Inferior parietal cortex (tissue), 1 donor: ENCODE data around the gene SUV39H1.

Source experiments
- DNase-seq: peaks from one replicate; pipeline ENCODE4 v3.0.0-alpha.2; 2016; ENCODE audit errors: extremely low spot score

The SUV39H1 gene

DNA sequence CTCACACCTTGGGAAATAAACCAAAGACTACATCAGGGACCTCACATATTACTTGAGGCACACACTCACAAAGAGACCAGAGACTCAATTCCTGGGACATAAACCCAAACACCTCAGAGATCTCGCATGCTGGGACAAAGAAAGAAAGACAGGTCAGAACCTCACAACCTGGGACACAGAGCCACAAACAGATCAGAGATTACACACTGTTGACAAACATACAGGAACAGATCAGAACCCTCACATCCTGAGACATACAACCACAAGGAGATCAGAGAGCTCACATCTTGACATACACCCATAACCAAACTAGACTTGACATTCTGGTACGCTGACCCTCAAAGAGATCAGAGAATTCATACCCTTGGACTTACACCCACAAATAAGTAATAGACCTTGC is 17.3 kb downstream of the SUV39H1 start:
- DNase-seq = no peak

- no peak for DNase-seq
These were observed 18.0 kb downstream of the SUV39H1 start for GRCh38 chrX:48714573-48714972.

GRCh38 chrX:48715072-48715471 is 18.5 kb downstream of the SUV39H1 start:
- no peak for DNase-seq

GRCh38 chrX:48715876-48716502 is 19.5 kb downstream of the SUV39H1 start:
- no peak for DNase-seq

DNA sequence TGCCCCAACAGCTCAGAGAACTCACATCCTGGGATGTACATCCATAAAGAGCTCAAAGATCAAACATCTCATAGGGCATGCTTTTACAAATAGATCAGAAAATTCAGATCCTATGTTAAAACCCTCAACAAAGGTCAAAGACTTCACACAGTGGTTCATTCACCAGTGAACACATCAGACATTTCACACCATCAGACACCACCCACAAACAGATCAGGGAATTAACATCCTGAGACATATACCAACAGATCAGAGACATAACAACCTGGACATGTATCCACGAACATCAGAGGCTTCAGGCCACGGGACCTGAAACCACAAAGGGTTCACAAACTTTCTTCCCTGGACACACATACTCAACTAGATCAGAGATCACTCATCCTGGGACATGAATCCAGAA is 23.4 kb downstream of the SUV39H1 start:
- DNase-seq = no peak

- DNase-seq = no peak
These were observed 24.2 kb downstream of the SUV39H1 start for GRCh38 chrX:48720577-48721250.

DNA sequence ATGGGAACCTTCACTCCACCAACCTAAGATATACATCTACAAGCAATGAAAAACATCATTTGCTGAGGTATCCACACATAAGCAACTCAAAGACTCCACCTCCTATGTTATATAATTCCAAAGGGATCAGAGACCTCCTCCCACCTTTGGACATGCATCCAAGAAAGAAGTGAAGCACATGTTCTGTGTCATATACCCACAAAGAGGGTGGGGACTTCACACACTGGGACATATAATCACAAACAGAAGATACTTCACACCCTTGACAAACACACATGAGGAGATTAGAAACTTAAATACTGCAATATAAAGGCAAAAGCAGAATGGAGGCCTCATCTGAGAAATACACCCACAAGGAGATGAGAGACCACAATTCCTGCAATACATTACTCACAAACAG is 25.4 kb downstream of the SUV39H1 start:
- DNase-seq = no peak

- DNase-seq = no peak
These were observed 30.1 kb downstream of the SUV39H1 start for GRCh38 chrX:48726596-48726995.

- no peak for DNase-seq
These were observed 32.1 kb downstream of the SUV39H1 start for GRCh38 chrX:48728653-48729052.

GRCh38 chrX:48736303-48736702 is 39.8 kb downstream of the SUV39H1 start:
- DNase-seq = no peak

GRCh38 chrX:48736878-48737212 is 40.3 kb downstream of the SUV39H1 start:
- DNase-seq = no peak

DNA sequence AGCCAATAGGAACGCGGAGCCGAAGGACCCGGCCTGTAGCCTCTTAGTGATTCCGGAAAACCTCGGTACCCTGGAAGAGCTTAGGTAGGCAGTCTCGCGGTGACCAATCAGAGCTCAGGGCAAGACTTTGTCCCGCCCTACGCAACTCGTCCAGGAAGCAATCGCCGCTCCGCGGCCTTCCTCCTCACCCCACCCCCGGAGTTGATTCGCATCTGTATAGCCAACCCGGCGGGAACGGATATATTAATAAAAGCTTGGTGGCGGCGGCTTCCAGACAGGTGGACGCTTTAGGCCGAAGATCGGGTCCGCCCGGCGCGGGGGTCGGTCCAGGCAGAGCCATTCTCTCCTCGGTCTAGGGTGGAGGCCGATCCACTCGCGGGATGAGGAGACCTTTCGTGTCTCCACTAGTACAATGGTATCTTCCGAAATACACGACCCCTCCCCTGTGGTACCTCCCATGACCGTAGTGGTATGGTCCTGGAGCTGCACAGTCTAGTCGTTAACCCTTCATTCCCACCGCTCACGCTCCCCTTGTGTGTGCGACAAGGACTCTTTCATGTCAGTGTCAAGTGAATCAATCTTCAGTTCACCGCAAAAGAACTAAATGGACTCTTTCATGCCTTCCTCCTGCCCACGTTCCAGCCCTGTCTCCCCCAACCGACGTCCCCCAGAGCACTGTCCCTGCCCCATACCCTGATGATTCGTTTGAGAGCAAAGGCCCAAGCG is 40.8 kb downstream of the SUV39H1 start:
- peak; percentile 93 for DNase-seq

DNA sequence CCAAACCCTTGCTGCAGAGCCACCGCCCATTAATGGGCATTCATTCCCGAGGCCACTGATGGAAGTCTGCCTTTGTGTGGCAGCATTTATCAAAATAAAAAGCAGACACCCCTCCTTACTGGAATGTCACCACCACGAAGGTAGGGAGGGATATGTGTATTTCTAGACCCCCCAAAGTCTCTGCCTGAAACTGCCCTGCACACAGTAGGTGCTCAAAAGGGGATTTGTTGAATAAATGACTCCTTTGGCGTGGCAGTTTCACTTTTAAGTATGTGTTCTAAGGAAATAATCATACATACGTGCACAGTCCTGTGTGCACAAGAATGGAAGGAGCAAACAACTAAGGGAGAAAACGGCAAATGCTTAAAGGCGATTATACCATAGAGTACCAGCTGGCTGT is 41.4 kb downstream of the SUV39H1 start:
- DNase-seq = peak; percentile 2

- DNase-seq = no peak
These were observed 45.3 kb downstream of the SUV39H1 start for GRCh38 chrX:48741834-48742233.

- no peak for DNase-seq
These were observed 48.7 kb downstream of the SUV39H1 start for GRCh38 chrX:48745222-48745621.

DNA sequence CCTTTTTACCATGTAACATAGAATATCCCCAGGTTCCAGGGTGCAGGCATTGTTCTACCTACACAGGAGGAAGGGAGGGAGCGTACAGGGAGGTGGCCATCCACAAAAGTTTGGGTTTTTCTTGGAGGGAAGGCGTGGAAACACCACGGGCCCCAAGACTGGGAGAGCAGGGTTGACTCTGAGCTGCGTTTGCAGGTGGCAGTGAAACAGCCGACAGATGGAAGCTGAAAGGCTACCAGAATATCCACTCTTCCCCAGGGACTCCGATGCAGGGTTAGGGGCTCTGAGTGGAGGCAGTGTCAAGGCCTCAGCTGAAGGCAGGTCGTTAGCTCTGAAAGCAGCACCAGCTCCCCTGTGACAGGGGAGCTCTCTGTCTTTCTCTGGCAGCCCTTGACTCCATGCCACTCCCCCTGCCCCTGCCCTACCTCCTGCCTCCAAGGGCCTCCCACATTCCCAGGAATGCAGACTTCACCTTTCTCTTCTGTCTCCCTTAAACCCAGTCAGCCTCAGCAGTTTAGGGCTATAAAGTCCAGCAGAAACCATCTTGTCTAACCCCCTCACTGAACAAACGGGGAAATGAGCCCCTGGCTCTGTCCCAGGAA is 51.0 kb downstream of the SUV39H1 start:
- no peak for DNase-seq

DNA sequence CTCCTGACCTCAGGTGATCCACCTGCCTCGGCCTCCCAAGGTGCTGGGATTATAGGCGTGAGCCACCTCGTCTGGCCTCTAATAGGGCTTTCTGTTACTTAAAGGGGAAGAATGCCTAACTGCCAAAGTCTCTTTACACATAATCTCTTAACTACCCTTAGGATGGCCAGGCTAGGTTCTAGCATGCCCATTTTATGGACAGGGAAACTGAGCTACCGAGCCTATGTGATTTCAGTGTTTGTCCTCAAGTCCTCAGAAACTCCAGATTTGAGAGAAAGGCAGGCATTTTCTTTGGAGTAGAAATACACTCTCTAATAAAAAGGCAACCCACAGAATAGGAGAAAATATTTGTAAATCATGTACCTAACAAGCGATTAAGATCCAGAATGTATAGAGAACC is 52.6 kb downstream of the SUV39H1 start:
- DNase-seq = no peak

GRCh38 chrX:48751343-48751742 is 54.8 kb downstream of the SUV39H1 start:
- no peak for DNase-seq

DNA sequence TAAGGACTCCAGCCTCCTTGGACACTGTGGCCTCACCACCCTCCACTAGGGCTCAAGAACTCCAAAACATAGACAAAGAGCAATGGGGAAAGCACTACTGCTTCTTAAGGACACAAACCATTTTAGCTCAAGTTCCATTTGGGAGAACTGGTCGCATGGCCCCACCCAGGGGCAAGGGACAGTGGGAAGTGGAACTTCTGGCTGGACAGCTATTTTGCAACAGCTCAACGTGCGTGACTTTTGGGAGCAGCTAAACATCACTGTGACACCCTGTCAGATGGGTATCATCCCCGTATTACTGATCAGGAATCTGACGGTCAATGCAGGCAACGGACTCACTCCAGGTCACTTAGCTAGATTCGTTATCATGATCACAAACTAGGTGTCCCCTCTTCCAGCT is 56.0 kb downstream of the SUV39H1 start:
- DNase-seq = no peak

- no peak for DNase-seq
These were observed 57.2 kb downstream of the SUV39H1 start for GRCh38 chrX:48753708-48754228.

DNA sequence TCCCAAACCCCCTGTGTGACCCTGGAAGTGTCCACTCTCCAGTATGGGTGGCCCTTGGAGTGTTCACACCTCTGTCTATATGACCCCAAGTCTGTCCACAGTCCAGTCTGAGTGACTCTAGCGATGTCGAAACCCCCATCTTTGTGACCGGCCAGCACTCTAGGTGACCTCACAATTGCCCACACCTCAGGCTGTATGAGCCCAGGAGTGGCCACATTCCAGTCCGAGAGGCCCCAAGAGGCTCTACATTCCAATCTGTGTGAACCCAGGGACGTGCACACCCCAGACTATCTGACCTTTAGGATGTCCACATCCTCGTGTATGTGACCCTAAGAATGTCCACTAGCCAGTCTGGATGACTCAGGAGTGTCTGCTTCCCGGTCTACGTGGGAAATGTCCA is 57.7 kb downstream of the SUV39H1 start:
- no peak for DNase-seq
